GM12875 (cell line): ENCODE measurements around the gene IFI30.
"Not testable (repeated sequence)": the region's sequence is repeated elsewhere in the genome, so short reads cannot be mapped to it uniquely, and the experiment has no call there.

Source experiments
- H3K4me3 ChIP-seq: one replicate; pipeline ENCODE4 v1.5.1; 2011; ENCODE audit warnings: low read depth, low read length, control low read depth
- TF ChIP-seq, protein P1 (sequence below): IDR thresholded peaks from 2 replicates; pipeline ENCODE4 v1.5.1; 2011; ENCODE audit warnings: low read depth, mild to moderate bottlenecking, control low read depth, inconsistent platforms, low read length, moderate library complexity, borderline replicate concordance; ENCODE audit not compliant: insufficient read depth

The IFI30 gene

DNA sequence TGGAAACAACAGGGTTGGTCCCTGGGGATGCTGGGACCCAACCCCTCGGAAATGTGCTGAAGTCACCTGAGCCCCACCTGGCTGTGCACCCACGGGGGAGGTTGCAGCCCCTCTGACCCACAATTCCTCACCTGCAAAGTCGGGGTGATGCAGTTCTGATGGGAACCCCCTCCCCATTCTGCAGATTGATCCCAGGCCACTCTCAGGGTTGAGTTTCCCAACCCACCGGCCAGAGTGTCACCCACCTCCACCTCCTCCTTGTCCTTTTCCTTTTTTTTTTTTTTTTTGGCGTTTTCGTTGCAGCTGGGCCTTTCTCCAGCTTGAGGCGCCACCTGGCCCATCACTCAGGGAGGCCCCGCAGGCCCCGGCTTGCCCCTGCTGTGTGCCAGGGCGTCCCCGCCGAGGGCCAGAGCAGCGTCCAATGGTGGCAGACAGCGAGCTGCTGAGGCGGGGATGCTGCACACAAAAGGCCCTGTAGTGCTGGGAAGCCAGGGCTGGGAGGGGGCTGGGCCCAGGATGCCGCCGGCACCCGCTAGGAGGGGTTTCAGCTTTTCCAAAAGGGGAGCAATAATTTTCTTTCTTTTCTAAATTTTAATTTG, 16.0 kb upstream of the IFI30 start:
- H3K4me3 ChIP-seq = no peak overlapping the region
- TF ChIP-seq, protein P1, sequence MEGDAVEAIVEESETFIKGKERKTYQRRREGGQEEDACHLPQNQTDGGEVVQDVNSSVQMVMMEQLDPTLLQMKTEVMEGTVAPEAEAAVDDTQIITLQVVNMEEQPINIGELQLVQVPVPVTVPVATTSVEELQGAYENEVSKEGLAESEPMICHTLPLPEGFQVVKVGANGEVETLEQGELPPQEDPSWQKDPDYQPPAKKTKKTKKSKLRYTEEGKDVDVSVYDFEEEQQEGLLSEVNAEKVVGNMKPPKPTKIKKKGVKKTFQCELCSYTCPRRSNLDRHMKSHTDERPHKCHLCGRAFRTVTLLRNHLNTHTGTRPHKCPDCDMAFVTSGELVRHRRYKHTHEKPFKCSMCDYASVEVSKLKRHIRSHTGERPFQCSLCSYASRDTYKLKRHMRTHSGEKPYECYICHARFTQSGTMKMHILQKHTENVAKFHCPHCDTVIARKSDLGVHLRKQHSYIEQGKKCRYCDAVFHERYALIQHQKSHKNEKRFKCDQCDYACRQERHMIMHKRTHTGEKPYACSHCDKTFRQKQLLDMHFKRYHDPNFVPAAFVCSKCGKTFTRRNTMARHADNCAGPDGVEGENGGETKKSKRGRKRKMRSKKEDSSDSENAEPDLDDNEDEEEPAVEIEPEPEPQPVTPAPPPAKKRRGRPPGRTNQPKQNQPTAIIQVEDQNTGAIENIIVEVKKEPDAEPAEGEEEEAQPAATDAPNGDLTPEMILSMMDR = no peak

DNA sequence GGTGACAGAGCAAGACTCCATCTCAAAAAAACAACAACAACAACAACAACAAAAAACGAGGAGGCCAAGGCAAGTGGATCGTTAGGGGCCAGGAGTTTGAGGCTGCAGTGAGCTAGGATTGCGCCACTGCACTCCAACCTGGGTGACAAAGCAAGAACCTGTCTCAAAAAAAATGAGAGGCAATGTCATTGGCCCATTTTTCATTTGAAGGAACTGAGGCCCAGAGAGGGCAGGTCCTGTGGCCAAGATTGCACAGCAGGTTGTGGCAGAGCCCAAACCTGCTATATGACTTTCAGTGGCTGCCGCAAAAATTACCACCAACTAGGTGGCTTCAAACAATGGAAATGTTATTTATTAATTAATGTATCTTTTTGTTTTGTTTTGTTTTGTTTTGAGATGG, 15.1 kb upstream of the IFI30 start:
- no peak overlapping the region for H3K4me3 ChIP-seq
- TF ChIP-seq, protein P1 = no peak

DNA sequence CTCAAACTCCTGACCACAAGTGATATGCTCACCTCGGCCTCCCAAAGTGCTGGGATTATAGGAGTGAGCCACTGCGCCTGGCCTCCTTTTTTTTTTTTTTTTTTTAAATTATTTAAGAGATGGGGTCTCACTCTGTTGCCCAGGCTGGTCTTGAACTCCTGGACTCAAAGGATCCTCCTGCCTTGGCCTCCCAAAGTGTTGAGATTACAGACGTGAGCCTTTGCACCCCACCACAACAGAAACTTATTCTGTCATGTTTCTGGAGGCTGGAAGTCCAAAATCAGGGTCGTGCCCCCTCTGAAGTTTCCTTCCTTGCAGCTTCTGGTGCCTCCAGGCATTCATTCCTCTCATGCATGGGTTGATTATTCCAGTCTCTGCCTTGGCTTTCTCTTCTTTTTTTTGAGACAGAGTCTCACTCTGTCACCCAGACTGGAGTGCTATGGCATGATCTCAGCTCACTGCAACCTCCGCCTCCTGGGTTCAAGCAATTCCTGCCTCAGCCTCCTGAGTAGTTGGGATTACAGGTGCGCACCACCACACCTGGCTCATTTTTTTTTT, 14.5 kb upstream of the IFI30 start:
- not testable (repeated sequence) for H3K4me3 ChIP-seq

DNA sequence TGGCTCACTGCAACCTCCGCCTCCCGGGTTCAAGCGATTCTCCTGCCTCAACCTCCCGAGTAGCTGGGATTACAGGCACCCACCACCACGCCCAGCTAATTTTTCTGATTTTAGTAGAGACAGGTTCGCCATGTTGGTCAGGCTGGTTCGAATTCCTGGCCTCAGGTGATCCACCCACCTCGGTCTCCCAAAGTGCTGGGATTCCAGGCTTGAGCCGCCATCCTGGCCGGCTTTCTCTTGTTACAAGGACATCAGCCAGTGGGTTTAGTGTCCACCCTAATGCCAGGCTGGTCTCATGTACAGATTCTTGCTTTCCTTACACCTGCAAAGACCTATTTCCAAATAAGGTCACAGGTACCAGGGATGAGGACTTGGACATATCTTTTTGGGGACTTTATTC, 13.8 kb upstream of the IFI30 start:
- TF ChIP-seq, protein P1 = no peak
- H3K4me3 ChIP-seq = no peak overlapping the region

DNA sequence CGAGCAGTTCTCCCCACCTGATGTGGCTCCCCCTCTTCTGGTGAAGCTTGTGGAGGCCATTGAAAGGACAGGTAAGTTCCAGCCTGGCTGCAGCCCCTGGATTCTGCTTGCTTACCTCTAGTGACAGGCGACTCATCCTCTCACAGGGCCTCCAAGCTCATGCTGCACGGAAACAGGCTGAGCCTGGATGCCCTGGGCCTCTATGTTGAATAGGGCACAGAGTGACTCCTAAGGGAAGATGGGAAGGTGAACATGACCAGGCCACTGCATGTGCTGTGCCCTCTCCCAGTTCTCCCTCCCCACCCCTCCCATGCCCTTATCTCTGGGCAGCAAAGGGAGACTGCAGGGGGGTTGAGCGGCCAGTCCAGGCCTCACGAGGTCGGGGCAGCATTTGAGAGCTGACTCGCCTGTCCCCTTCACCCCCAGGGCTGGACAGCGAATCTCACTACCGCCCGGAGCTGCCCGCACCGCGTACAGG, 13.1 kb upstream of the IFI30 start:
- peak overlapping the region; percentile 52 for H3K4me3 ChIP-seq
- TF ChIP-seq, protein P1 = no peak

DNA sequence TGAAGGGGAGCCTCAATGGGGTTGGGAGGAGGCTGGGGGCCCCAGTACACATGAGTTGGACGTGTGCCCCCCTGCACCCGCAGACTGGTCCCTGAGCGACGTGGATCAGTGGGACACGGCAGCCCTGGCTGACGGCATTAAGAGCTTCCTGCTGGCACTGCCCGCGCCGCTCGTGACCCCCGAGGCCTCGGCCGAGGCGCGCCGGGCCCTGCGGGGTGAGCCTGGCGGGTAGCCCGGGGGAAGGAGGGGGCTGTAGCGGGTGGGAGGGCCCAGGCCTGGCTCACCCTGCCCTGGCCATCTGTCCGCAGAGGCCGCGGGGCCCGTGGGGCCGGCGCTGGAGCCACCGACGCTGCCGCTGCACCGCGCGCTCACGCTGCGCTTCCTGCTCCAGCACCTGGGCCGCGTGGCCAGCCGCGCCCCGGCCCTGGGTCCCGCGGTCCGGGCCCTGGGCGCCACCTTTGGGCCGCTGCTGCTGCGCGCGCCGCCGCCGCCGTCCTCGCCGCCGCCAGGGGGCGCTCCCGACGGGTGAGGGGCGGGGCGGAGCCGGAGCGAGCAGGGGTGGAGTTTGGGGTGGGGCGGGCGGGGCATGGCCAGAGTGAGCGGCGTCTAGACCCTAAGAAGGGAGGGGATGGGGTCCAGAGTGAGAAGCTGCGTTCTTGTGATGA, 12.5 kb upstream of the IFI30 start:
- peak overlapping the region; percentile 52 for H3K4me3 ChIP-seq
- TF ChIP-seq, protein P1 = peak; percentile 76

DNA sequence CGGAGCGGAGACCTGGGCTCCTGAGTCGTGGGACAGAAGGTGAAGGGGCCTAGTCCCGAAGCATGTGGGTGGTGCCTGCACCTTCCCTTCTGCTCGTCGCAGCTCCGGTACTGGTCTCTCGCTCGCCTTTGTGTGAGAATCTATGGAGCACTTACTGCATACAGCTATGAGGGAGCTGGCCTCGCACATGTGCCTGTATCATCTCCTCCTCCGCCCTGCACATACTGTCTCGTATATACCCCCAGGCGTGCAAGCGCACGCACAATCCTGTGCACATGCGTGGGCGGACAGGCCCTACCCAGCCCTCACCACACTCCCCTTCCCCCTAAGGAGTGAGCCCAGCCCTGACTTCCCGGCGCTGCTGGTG, 12.0 kb upstream of the IFI30 start:
- TF ChIP-seq, protein P1 = no peak
- H3K4me3 ChIP-seq = no peak overlapping the region
